ENCODE results near the gene AMOTL2.

DNA sequence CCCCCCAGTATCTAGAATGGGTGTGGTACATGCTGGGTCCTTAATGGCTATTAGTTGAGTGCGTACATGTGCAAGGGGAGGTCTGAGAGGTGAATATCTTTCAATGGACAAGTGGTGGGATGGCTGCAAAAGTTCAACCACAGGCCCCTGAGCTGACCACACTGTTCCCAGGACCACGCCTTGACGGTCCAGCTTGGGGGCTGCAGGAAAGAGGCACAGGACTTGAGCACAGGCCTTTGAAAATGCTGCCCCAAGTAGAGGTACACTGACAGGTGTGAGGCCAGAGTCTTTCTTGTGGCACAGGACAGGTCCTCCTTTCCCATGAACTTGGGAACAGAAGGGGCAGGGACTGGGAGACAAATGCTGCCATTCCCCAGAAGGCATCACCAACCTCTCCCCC is 24.0 kb downstream of the AMOTL2 start:
- no peak for TF ChIP-seq RAD21 (IDR thresholded peaks at IDR 0.05)
- TF ChIP-seq MAX (IDR thresholded peaks at IDR 0.05) = no peak
- no peak for TF ChIP-seq SP1 (IDR thresholded peaks at IDR 0.05)
- no peak for TF ChIP-seq TAF1 (conservative IDR thresholded peaks at IDR 0.05)
- TF ChIP-seq, protein P1, sequence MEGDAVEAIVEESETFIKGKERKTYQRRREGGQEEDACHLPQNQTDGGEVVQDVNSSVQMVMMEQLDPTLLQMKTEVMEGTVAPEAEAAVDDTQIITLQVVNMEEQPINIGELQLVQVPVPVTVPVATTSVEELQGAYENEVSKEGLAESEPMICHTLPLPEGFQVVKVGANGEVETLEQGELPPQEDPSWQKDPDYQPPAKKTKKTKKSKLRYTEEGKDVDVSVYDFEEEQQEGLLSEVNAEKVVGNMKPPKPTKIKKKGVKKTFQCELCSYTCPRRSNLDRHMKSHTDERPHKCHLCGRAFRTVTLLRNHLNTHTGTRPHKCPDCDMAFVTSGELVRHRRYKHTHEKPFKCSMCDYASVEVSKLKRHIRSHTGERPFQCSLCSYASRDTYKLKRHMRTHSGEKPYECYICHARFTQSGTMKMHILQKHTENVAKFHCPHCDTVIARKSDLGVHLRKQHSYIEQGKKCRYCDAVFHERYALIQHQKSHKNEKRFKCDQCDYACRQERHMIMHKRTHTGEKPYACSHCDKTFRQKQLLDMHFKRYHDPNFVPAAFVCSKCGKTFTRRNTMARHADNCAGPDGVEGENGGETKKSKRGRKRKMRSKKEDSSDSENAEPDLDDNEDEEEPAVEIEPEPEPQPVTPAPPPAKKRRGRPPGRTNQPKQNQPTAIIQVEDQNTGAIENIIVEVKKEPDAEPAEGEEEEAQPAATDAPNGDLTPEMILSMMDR (IDR thresholded peaks at IDR 0.05; ENCODE audit: low read depth, low read length, missing input control) = no peak
- TF ChIP-seq, protein P2, sequence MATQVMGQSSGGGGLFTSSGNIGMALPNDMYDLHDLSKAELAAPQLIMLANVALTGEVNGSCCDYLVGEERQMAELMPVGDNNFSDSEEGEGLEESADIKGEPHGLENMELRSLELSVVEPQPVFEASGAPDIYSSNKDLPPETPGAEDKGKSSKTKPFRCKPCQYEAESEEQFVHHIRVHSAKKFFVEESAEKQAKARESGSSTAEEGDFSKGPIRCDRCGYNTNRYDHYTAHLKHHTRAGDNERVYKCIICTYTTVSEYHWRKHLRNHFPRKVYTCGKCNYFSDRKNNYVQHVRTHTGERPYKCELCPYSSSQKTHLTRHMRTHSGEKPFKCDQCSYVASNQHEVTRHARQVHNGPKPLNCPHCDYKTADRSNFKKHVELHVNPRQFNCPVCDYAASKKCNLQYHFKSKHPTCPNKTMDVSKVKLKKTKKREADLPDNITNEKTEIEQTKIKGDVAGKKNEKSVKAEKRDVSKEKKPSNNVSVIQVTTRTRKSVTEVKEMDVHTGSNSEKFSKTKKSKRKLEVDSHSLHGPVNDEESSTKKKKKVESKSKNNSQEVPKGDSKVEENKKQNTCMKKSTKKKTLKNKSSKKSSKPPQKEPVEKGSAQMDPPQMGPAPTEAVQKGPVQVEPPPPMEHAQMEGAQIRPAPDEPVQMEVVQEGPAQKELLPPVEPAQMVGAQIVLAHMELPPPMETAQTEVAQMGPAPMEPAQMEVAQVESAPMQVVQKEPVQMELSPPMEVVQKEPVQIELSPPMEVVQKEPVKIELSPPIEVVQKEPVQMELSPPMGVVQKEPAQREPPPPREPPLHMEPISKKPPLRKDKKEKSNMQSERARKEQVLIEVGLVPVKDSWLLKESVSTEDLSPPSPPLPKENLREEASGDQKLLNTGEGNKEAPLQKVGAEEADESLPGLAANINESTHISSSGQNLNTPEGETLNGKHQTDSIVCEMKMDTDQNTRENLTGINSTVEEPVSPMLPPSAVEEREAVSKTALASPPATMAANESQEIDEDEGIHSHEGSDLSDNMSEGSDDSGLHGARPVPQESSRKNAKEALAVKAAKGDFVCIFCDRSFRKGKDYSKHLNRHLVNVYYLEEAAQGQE (IDR thresholded peaks at IDR 0.05) = no peak
- TF ChIP-seq JUND (IDR thresholded peaks at IDR 0.05) = no peak
- TF ChIP-seq GABPA (IDR thresholded peaks at IDR 0.05 in 1 of 2, conservative IDR thresholded peaks at IDR 0.05 in 1 of 2) = no peak
- no peak for TF ChIP-seq HNF4A (conservative IDR thresholded peaks at IDR 0.05)
- TF ChIP-seq, protein P3, sequence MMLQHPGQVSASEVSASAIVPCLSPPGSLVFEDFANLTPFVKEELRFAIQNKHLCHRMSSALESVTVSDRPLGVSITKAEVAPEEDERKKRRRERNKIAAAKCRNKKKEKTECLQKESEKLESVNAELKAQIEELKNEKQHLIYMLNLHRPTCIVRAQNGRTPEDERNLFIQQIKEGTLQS (IDR thresholded peaks at IDR 0.05) = no peak
